ENCODE data around the gene CCNQ. TPM values are rescaled to one million over a fixed set of nuclear protein-coding genes. Genes with fewer than 3 reads are reported as not detected.

The CCNQ gene
- total and polyA plus RNA-seq, 3 donors from 2014 or later: 19.6 to 27.6 (median 26.9) TPM

GRCh38 chrX:153601511-153602110 is 2.7 kb upstream of the CCNQ start:
- intact Hi-C loops (cut with DNase I; ENCODE audit: low total_unique reads): no loop called here
- Histone ChIP-seq H3K9me3 (no peaks in the 10 kb centered on the region), H3K36me3 (ENCODE audit: low read depth, missing control alignments) (no peaks in the 10 kb centered on the region), H3K4me3 (no peak overlapping the region), H3K27ac (no peak overlapping the region), H3K4me1 (peaks cover 2% of the 10 kb centered on the region), H3K27me3 (no peaks in the 10 kb centered on the region)
- no peak for DNase-seq
- 92 to 96% methylated on average over 10 to 12 of the region's 12 CpGs for WGBS, 2 donors
- TF ChIP-seq POLR2A (IDR thresholded peaks at IDR 0.05) (no peak), CTCF (IDR thresholded peaks at IDR 0.05) (no peak)

- no peak for TF ChIP-seq POLR2A (IDR thresholded peaks at IDR 0.05)
- Histone ChIP-seq H3K36me3 (ENCODE audit: low read depth, missing control alignments) (no peaks in the 10 kb centered on the region), H3K4me3 (no peak overlapping the region), H3K4me1 (peaks cover 2% of the 10 kb centered on the region), H3K9me3 (no peaks in the 10 kb centered on the region), H3K27ac (no peak overlapping the region), H3K27me3 (no peaks in the 10 kb centered on the region)
- no peak for DNase-seq
- WGBS, 2 donors: 86% methylated on average over 7 of the region's 7 CpGs; no CpG with 5 or more reads in 1 of the 2 donors
- intact Hi-C loops (cut with DNase I; ENCODE audit: low total_unique reads): no loop called here
Measured at GRCh38 chrX:153600921-153601320, 2.0 kb upstream of the CCNQ start.

- no peak overlapping the region for H3K27ac ChIP-seq
- H3K4me1 ChIP-seq: peaks cover 2% of the 10 kb centered on the region
- peak overlapping the region in 1 of 2 donors; percentile 71 for H3K4me3 ChIP-seq
- intact Hi-C loops (cut with DNase I; ENCODE audit: low total_unique reads): no loop called here
- no peaks in the 10 kb centered on the region for H3K9me3 ChIP-seq
- WGBS, 2 donors: 0 to 7% methylated on average over 2 of the region's 2 CpGs
- TF ChIP-seq POLR2A (IDR thresholded peaks at IDR 0.05) (no peak), CTCF (IDR thresholded peaks at IDR 0.05) (no peak)
- H3K36me3 ChIP-seq (ENCODE audit: low read depth, missing control alignments): no peaks in the 10 kb centered on the region
- no peak for DNase-seq
- H3K27me3 ChIP-seq: no peaks in the 10 kb centered on the region
Measured at GRCh38 chrX:153600032-153600373, 1.1 kb upstream of the CCNQ start.

- WGBS, 2 donors: 0% methylated on average over 5 to 17 of the region's 79 CpGs
- TF ChIP-seq CTCF (IDR thresholded peaks at IDR 0.05) (no peak), POLR2A (IDR thresholded peaks at IDR 0.05) (no peak)
- intact Hi-C loops (cut with DNase I; ENCODE audit: low total_unique reads): no loop called here
- Histone ChIP-seq H3K27me3 (no peaks in the 10 kb centered on the region), H3K4me1 (peaks cover 2% of the 10 kb centered on the region), H3K4me3 (peak overlapping the region; percentile 58 to 71), H3K9me3 (no peaks in the 10 kb centered on the region), H3K36me3 (ENCODE audit: low read depth, missing control alignments) (no peaks in the 10 kb centered on the region), H3K27ac (no peak overlapping the region)
- peak; percentile 83 for DNase-seq
Measured at GRCh38 chrX:153599192-153600031, 473 bp upstream of the CCNQ start.

GRCh38 chrX:153596981-153597750 is 1.8 kb downstream of the CCNQ start:
- Histone ChIP-seq H3K27me3 (no peaks in the 10 kb centered on the region), H3K9me3 (no peaks in the 10 kb centered on the region), H3K36me3 (ENCODE audit: low read depth, missing control alignments) (no peaks in the 10 kb centered on the region), H3K4me3 (no peak overlapping the region), H3K4me1 (peaks cover 2% of the 10 kb centered on the region), H3K27ac (no peak overlapping the region)
- intact Hi-C loops (cut with DNase I; ENCODE audit: low total_unique reads): no loop called here
- DNase-seq: no peak
- TF ChIP-seq POLR2A (IDR thresholded peaks at IDR 0.05): no peak
- no peak for TF ChIP-seq CTCF (IDR thresholded peaks at IDR 0.05)
- WGBS, 2 donors: 74 to 79% methylated on average over 4 to 6 of the region's 6 CpGs

All from testis (tissue), 3 donors.